Coronary artery (tissue), 2 donors: ENCODE results near the gene PREPL.

ENCODE experiments used
- DNase-seq: peaks from one replicate; pipeline ENCODE4 v3.0.0-alpha.2; 2017; ENCODE audit warnings: low spot score
- H3K27ac ChIP-seq, 2 donors: fragments of 200-600 bp; sonication (generic); one replicate each; pipeline ENCODE4 v1.5.1; 2016 to 2019
- H3K4me3 ChIP-seq: fragments of 200-600 bp; sonication (generic); 2 replicates; pipeline ENCODE4 v1.5.1; 2016; ENCODE audit warnings: mild to moderate bottlenecking, moderate library complexity
- TF ChIP-seq, protein P1 (sequence below): fragments of 200-600 bp; sonication (generic); IDR thresholded peaks from one replicate; pipeline ENCODE4 v1.5.1; 2019; ENCODE audit warnings: antibody characterized with exemption

PREPL gene

GRCh38 chr2:44286119-44286883 lies 75.0 kb downstream of the PREPL start:
- no peak overlapping the region for H3K4me3 ChIP-seq
- no peak overlapping the region for H3K27ac ChIP-seq
- TF ChIP-seq, protein P1, sequence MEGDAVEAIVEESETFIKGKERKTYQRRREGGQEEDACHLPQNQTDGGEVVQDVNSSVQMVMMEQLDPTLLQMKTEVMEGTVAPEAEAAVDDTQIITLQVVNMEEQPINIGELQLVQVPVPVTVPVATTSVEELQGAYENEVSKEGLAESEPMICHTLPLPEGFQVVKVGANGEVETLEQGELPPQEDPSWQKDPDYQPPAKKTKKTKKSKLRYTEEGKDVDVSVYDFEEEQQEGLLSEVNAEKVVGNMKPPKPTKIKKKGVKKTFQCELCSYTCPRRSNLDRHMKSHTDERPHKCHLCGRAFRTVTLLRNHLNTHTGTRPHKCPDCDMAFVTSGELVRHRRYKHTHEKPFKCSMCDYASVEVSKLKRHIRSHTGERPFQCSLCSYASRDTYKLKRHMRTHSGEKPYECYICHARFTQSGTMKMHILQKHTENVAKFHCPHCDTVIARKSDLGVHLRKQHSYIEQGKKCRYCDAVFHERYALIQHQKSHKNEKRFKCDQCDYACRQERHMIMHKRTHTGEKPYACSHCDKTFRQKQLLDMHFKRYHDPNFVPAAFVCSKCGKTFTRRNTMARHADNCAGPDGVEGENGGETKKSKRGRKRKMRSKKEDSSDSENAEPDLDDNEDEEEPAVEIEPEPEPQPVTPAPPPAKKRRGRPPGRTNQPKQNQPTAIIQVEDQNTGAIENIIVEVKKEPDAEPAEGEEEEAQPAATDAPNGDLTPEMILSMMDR: no peak
- DNase-seq: no peak

GRCh38 chr2:44285174-44285573 lies 76.1 kb downstream of the PREPL start:
- DNase-seq: no peak
- Histone ChIP-seq H3K4me3 (no peak overlapping the region), H3K27ac (no peak overlapping the region)
- TF ChIP-seq, protein P1: no peak

- Histone ChIP-seq H3K27ac (no peak overlapping the region), H3K4me3 (no peak overlapping the region)
- TF ChIP-seq, protein P1: no peak
- no peak for DNase-seq
Observed at GRCh38 chr2:44283116-44283666, 78.1 kb downstream of the PREPL start.

DNA sequence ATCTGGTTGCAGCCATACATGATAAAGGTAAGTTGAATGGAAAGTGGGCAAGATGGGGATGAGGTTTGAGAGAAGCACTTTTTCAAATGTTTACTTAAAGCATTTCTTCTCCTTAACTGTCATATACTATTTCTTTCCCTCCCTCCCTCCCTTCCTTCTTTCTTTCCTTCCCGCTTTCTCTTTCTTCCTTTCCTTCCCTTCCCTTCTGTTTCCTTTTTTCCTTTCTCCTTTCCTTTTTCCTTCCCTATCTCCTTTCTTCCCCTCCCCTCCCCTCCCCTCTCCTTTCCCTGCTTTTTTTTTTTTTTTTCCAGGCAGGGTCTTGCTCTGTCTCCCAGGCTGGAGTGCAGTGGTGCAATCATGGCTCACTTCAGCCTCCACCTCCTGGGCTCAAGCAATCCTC lies 80.4 kb downstream of the PREPL start:
- Histone ChIP-seq H3K27ac (no peak overlapping the region), H3K4me3 (no peak overlapping the region)
- DNase-seq: no peak
- TF ChIP-seq, protein P1: no peak

DNA sequence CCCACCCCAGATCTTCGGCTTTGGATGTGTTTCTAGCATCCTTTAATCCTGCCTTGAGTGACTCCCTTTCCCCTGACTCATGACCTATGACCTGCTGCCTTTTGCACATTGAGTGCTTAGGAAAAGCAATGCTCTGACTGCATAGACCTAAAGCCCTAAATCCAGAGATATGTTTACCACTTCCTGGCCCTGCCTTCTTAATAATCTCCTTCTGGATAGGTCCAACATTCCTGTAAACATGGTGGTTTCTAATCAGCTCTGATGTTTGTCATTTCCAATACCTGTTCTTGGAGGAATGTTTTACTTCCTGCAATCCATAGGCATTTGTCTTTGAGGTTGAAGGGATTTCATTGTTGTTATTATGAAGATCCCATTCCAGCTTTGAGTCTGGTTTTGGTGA lies 83.8 kb downstream of the PREPL start:
- H3K4me3 ChIP-seq: no peak overlapping the region
- DNase-seq: no peak
- TF ChIP-seq, protein P1: no peak
- no peak overlapping the region for H3K27ac ChIP-seq

DNA sequence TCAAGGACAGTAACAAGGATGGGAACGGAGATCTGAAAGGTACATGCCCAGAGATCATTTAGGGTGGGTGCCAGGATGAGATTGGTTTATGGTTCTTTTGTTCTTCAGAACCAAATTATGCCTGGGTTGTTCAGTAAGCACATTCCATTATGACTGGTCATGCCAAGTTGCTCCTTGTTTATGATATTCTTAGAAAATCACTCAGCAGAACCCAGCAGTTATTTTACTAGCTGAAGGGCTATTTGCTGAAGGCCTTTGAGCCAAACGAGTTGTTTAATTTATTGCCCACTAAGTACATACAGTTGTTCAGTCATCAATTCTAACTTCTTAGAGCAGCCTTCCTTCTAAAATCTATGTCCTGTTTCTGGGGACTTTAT lies 85.4 kb downstream of the PREPL start:
- Histone ChIP-seq H3K27ac (peak overlapping the region; percentile 15 to 72), H3K4me3 (no peak overlapping the region)
- TF ChIP-seq, protein P1: no peak
- DNase-seq: no peak

DNA sequence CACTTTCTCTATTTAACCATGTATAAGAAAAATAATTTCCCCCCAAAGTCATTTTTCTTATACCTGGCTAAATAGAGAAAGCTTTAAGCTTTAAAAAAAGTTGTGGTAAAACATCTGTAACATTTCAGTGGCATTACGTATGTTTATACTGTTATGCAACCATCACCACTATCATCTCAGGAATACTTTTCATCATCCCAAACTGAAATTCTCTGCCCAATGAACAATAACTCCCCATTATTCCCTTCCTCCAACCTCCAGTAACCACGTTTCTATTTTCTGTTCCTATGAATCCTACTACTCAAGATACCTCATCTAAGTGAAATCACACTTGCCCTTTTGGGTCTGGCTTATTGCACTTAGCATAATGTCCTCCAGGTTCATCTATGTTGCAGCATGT lies 87.7 kb downstream of the PREPL start:
- no peak for DNase-seq
- TF ChIP-seq, protein P1: no peak
- H3K27ac ChIP-seq: no peak overlapping the region
- H3K4me3 ChIP-seq: no peak overlapping the region
